HG03378 (cell line): ENCODE results near the gene GH1.
"Not testable (repeated sequence)": the region's sequence is repeated elsewhere in the genome, so short reads cannot be mapped to it uniquely, and the experiment has no call there.

Experiments
- ATAC-seq: cut with Tn5 transposase; IDR thresholded peaks from one replicate; pipeline ENCODE4 v1.9.1; 2021; ENCODE audit warnings: mild to moderate bottlenecking, moderate library complexity; ENCODE audit not compliant: unreplicated experiment

Gene GH1

DNA sequence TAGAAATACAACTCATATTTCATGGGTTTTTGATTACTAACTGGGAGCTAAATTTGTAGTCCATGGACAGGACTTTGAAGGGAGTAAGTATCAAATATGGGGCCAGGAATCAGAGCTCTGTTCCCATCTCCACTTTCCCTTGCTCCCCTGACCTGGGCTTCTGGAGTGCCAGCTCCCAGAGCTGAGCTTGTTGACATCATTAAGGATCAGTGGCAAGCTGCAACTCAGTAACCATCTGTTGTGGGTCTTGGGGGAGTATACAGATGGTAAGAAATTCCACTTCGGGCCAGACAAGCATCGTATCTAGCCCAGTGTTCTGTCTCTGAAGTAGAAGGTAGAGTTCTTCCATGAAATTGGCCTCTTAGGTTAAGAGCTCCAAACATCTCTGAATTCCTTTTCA is 16.7 kb downstream of the GH1 start:
- ATAC-seq: not testable (repeated sequence)

DNA sequence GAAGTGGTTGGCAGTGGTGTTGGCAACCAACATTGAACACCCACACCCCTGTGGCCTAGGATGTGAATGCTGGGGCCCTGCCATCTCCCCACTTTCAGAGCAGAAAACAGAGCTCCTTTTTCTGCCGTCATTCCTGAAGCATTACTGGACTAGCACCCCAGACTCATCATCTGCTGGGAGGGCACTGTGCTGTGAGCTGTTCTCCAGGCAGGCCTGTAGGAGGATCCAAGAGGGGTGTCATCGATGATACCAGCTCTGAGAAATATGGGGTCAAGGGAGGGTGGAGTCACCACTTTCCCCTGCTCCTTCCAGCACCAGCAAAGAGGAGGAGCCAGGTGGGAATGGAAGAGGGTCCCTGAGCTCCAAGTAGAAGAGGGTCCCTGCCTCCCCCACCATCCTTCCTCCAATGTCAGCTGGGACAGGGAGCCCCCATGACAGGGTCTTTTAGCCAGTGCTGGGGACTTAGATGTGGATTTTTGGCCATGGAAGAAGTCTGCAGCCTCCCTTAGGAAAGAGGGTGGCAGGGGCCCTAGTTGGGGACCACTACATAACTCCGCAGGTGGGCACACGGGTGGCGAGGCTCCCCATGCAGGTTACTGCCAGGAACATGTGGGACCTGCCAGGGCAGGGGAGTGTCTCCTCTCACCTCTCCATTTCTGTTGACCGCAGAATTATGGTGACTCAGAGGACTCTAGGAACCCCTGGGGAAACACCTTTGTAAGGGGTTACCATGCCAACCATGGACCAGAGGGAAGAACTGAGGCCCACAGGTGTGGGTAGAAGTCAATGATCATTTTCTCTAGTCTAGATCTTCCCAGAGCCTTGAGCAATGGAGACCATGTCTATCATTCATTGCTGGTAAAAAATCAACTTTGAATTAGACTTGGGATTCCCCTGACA is 19.5 kb downstream of the GH1 start:
- ATAC-seq: not testable (repeated sequence)

DNA sequence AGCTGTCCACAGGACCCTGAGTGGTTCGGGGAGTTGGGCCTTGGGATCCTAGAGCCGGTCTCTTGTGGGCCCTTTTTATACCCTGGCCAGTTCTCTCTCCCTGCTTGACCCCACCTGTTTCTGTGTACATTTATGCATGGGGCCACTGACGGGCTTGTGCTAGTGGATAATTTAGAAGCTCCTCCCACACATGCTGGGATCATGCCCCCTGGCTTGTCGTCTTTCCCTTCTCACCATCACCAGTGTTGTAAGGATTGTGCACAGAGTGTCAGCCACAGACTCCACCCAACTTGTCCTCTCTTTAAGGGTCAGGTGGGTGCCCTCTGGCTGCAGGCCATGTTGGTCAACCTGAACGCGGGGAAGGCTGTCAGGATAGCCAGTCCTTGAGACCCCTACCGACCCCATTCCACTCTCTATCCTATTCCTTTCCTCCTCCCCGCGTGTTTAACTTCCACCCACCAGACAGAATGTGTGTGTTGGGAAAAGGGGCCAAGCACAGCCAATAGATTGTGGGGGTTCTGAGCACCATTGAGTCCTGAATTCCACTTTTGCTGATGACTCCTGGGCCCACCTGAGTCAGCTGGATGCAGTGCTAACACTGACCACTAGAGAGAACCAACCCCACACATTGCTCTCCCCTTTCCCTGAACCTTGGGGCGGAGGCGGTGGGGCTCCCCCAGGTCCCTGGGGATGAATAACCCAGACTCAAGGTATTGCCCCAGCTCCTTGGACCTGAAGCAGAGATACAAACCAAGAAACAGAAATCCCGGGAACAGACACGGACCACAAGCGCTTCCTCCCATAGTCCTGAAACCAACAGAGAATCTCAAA is 21.9 kb downstream of the GH1 start, which contains the start of gene CSH1:
CSH1 (minus strand) TSS at position 51 of the 831 bp plus-strand sequence. CDS start 63 bp downstream, outside the sequence.
- not testable (repeated sequence) for ATAC-seq

DNA sequence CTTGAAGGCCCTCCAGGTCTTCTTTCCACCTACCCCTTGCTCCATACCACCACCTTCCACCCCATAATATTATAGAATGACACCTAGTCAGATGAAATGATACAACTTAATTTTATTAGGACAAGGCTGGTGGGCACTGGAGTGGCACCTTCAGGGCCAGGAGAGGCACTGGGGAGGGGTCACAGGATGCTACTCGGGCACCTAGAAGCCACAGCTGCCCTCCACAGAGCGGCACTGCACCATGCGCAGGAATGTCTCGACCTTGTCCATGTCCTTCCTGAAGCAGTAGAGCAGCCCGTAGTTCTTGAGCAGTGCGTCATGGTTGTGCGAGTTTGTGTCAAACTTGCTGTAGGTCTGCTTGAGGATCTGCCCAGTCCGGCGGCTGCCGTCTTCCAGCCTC is 23.8 kb downstream of the GH1 start:
- ATAC-seq: not testable (repeated sequence)

DNA sequence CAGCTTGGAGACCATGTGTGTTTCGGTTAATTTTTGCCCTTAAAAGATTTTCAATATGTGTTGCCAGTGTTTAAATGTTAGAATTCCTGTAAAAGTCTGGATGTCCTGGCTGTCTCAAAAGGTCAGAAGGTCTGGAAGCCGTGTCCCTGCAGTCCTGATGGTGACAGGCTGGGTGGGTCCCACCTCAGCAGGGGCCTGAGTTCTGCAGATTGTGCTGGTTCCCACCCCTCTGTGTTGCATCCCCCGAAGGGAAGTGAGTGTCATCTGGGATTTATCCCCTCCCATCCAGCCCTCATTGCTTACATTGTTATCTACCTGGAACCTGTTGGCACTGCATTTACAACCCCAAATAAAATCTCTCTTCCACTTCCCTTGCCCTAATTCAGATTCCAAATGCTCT is 24.6 kb downstream of the GH1 start:
- ATAC-seq: not testable (repeated sequence)

DNA sequence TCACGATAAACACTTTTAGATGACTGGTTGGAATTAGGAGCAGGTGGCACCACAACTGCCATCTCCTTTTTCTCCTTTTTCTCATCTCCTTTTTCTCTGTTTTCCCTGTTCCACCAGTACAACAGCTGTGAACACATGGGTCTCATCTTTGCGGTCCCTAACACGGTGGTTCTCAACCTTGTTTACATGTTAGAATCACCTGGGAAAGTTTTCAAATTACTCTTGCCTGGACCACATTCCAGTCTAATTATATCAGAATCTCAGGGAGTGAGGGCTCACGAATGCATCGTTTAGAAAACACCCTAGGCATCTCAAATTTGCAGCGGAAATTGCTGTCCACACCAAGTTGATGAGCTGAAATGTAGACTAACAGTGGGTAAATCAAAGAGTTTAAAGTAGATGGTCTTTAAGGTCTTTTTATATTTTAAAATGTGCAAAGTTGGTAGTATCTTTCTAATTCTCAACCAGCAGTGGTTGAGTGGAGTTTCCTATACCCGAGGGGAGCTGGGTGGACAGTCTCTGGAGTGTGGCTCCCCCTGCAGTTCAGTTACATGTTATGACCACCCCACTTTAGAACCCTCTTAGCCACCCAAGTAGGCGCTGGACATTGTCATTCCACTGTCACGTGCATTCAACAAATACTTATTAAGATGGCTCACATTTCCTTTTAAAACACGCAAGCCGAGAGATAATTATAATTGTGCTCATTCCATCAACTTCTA is 26.2 kb downstream of the GH1 start:
- not testable (repeated sequence) for ATAC-seq

DNA sequence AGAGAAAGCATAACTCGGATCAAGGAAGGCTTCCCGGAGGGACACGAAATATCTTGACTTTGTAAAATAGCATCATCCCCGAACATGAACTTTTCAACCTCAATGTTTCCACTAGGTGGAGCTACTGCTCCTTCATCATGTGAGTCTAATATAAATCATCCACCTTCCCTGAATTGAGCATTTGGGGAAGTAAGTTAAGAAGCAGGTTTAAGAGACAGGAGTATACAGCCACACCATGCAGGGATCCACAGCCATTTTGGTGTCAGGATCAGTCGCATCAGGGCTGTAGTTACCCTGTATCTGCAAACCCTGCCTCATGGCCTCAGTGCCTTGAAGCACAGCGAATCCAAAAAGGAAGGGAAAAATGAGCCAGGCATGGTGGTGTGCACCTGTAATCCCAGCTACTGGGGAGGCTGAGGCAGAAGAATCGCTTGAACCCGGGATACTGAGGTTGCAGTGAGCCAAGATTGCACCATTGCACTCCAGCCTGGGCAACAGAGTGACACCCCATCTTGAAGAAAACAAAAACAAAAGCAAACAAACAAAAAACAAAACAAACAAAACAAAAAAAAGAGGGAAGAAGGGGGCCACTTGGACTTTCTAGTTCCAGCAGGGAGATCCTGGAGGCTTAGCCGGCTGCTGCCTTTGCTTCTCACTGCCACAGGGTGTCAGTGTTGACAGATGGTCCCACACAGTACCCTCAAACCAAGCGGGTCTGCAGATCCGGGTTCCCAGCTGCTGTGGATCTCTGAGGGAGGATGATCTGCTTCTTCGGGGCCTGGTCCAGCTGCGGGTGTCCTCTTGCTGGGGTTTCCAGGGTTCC is 29.4 kb downstream of the GH1 start:
- ATAC-seq: not testable (repeated sequence)

DNA sequence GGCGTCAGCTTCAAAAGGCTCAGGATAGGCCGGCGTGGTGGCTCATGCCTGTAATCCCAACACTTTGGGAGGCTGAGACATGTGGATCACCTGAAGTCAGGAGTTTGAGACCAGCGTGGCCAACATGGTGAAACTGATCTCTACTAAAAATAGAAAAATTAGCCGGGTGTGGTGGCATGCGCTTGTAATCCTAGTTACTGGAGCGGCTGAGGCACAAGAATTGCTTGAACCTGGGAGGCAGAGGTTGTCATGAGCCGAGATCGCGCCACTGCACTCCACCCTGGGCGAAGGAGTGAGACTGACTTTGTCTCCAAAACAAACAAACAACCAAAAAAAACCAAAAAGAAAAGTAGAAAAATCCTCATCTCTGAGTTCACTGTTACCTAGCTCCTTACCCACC is 33.5 kb downstream of the GH1 start:
- not testable (repeated sequence) for ATAC-seq

DNA sequence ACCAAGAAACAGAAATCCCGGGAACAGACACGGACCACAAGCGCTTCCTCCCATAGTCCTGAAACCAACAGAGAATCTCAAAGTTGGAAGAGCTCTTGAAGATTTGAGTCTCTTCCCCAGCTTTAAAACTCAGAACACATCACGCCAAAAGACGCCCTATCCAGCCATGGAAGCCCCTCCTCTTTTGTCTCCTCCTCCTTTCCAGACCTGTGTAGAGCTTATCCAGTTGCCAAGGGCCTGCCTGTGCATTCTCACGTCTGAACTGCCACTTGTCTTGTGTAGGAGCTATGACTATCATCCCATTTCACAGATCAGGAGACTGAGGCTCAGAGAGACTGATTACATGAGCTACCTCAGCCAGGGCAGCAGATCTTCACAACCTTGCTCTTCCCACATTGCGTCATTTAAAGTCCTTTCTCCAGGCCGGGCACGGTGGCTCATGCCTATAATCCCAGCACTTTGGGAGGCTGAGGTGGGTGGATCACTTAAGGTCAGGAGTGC is 36.0 kb downstream of the GH1 start:
- not testable (repeated sequence) for ATAC-seq

DNA sequence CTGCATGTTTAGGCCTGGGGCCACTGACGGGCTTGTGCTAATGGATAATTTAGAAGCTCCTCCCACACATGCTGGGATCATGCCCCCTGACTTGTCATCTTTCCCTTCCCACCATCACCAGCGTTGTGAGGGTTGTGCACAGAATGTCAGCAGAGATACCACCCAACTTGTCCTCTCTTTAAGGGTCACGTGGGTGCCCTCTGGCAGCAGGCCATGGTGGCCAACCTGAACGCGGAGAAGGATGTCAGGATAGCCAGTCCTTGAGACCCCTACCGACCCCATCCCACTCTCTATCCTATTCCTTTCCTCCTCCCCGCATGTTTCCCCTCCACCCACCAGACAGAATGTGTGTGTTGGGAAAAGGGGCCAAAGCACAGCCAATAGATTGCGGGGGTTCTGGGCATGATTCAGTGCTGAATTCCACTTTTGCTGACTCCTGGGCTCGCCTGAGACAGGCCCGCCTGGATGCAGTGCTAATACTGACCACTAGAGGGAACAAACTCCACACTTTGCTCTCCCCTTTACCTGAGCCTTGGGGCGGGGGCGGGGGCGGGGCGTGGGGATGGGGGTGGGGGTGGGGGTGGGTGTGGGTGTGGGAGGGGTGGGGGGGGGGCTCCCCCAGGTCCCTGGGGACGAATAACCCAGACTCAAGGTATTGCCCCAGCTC is 36.6 kb downstream of the GH1 start, which contains the start of gene GH2:
GH2 (minus strand) TSS at position 10 of the 667 bp plus-strand sequence. CDS start 143 bp downstream, outside the sequence.
- ATAC-seq: no peak

DNA sequence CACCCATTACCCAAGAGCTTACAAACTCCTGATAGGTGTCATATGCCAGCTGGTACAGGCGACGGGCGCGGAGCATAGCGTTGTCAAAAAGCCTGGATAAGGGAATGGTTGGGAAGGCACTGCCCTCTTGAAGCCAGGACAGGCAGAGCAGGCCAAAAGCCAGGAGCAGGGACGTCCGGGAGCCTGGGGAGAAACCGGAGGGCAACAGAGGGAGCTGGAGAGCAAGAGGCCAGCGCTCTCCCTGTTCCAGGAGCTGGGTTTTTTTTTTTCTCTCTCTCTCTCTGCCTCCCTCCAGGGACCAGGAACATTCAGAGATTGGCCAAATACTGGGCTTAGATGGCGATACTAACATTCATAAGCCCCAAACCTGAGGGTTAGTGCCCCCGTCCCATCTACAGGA is 37.3 kb downstream of the GH1 start:
- ATAC-seq: not testable (repeated sequence)

DNA sequence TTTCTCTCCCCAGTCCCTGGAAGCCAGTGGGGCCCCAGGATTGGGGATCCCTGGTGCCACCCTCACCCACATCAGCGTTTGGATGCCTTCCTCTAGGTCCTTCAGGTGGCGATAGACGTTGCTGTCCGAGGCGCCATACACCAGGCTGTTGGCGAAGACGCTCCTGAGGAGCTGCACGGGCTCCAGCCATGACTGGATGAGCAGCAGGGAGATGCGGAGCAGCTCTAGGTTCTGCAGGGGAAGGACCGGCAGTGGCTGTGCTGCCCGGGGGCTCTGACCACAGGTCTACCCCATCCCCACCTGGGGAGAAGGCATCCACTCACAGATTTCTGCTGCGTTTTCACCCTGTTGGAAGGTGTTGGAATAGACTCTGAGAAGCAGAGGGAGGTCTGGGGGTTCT is 37.9 kb downstream of the GH1 start:
- ATAC-seq: no peak

DNA sequence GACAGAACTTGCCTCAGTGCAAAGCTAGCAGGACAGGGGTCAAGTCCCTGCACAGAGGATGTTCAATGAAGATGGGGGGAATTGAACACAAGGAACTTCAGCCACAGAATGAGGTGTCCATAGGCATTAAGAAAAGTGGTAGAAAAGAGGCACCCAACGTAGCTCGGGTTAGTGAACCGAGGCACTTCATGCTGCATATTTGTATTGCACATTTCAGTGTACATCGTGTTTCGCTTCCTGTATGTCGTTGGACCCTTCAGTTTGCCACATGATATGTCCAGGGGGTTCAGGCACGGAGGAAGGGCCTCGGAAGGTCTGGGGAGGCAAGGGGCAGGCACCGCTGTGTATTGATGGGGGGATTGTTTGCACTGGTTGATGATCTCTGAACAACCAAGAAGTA is 40.2 kb downstream of the GH1 start:
- not testable (repeated sequence) for ATAC-seq

DNA sequence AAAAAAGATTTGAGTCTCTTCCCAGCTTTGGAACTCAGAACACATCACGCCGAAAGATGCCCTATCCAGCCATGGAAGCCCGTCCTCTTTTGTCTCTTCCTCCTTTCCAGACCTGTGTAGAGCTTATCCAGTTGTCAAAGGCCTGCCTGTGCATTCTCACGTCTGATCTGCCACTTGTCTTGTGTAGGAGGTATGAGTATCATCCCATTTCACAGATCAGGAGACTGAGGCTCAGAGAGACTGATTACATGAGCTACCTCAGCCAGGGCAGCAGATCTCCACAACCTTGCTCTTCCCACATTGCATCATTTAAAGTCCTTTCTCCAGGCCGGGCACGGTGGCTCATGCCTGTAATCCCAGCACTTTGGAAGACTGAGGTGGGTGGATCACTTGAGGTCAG is 43.9 kb downstream of the GH1 start:
- not testable (repeated sequence) for ATAC-seq

DNA sequence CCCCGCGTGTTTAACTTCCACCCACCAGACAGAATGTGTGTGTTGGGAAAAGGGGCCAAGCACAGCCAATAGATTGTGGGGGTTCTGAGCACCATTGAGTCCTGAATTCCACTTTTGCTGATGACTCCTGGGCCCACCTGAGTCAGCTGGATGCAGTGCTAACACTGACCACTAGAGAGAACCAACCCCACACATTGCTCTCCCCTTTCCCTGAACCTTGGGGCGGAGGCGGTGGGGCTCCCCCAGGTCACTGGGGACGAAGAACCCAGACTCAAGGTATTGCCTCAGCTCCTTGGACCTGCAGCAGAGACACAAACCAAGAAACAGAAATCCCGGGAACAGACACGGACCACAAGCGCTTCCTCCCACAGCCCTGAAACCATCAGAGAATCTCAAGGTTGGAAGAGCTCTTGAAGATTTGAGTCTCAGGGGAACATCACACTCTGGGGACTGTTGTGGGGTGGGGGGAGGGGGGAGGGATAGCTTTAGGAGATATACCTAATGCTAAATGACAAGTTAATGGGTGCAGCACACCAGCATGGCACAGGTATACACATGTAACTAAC is 44.5 kb downstream of the GH1 start:
- ATAC-seq: not testable (repeated sequence)

DNA sequence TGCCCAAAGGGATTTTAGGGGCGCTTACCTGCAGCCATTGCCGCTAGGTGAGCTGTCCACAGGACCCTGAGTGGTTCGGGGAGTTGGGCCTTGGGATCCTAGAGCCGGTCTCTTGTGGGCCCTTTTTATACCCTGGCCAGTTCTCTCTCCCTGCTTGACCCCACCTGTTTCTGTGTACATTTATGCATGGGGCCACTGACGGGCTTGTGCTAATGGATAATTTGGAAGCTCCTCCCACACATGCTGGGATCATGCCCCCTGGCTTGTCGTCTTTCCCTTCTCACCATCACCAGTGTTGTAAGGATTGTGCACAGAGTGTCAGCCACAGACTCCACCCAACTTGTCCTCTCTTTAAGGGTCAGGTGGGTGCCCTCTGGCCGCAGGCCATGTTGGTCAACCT is 45.1 kb downstream of the GH1 start, which contains the start of gene CSH2:
CSH2 (minus strand) TSS at position 101 of the 400 bp plus-strand sequence; CDS start at position 38, 63 bp downstream.
- ATAC-seq: not testable (repeated sequence)

DNA sequence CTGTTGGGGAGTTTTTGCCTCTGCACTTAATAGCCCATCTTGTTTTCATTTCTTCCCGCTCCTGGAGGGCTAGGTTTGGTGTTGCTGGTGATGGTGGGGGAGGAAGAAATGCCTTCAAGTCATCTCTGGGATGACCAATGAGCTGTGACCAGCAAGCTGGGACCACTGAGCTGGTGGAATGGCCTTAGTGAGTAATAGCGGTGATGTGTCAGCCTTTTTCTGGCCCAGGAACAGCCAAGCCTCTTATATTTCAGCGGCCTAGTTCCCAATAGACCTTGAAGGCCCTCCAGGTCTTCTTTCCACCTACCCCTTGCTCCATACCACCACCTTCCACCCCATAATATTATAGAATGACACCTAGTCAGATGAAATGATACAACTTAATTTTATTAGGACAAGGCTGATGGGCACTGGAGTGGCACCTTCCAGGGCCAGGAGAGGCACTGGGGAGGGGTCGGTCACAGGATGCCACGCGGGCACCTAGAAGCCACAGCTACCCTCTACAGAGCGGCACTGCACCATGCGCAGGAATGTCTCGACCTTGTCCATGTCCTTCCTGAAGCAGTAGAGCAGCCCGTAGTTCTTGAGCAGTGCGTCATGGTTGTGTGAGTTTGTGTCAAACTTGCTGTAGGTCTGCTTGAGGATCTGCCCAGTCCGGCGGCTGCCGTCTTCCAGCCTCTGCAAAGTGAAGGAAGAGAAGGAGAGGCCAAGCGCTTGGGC is 46.8 kb downstream of the GH1 start:
- ATAC-seq: not testable (repeated sequence)

DNA sequence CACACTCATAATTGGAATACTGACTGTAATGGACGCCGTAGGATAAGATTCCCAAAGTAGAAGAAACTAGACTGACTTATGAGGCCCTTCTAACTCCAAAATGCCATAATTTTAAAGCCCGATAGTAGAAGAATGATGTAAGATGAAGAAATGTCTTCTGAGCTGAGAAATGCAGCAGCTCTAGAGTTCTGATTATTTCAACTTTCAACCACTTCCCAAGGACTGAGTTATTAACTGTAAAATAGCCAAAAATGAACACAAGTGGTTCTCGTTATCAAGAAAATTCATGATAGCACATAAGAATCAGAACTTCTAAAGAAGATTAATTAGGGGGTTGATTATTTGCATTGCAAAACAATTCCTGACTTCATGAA is 48.4 kb downstream of the GH1 start:
- ATAC-seq: not testable (repeated sequence)
